ENCODE measurements around the gene SNAI1.
"Not testable (repeated sequence)": the region's sequence is repeated elsewhere in the genome, so short reads cannot be mapped to it uniquely, and the experiment has no call there.

The SNAI1 gene

GRCh38 chr20:49948809-49949507 is 33.8 kb upstream of the SNAI1 start:
- peak; percentile 97 for DNase-seq (ENCODE audit: low read depth, low spot score)
- in situ Hi-C loops (cut with HindIII; ENCODE audit: low sequenced_read_pairs) = no loop called here
- TF ChIP-seq CTCF (IDR thresholded peaks at IDR 0.05; ENCODE audit: low read depth, low read length) = no peak

GRCh38 chr20:49951151-49951550 is 31.6 kb upstream of the SNAI1 start:
- no peak for TF ChIP-seq CTCF (IDR thresholded peaks at IDR 0.05; ENCODE audit: low read depth, low read length)
- in situ Hi-C loops (cut with HindIII; ENCODE audit: low sequenced_read_pairs) = no loop called here
- DNase-seq (ENCODE audit: low read depth, low spot score) = peak; percentile 66
- no peak overlapping the region for H3K4me3 ChIP-seq (ENCODE audit: low read depth, low read length)

More at GRCh38 chr20:49948809-49949507, 33.8 kb upstream of the SNAI1 start:
- H3K4me3 ChIP-seq (ENCODE audit: low read depth, low read length) = no peak overlapping the region

GRCh38 chr20:49955167-49955566 is 27.6 kb upstream of the SNAI1 start:
- in situ Hi-C loops (cut with HindIII; ENCODE audit: low sequenced_read_pairs) = no loop called here
- H3K4me3 ChIP-seq (ENCODE audit: low read depth, low read length) = no peak overlapping the region
- TF ChIP-seq CTCF (IDR thresholded peaks at IDR 0.05; ENCODE audit: low read depth, low read length) = no peak
- no peak for DNase-seq (ENCODE audit: low read depth, low spot score)

DNA sequence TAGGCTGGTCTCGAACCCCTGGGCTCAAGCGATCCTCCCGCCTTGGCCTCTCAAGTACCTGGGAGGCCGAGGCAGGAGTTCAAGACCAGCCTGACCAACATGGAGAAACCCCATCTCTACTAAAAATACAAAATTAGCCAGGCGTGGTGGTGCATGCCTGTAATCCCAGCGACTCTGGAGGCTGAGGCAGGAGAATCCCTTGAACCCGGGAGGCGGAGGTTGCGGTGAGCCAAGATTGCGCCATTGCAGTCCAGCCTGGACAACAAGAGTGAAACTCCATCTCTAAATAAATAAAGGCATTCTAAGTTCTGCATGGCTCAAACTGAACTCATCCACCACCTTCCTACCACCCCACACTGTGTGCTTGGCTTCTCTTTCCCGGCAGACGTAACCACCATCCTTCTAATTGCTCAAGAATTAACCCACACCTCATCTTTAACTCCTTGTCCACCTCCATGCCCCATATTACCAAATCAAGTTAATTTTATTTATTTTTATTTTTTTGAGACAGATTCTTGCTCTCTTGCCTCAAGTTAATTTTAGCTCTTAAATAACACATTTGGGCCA is 26.9 kb upstream of the SNAI1 start:
- H3K4me3 ChIP-seq (ENCODE audit: low read depth, low read length); in situ Hi-C loops (cut with HindIII; ENCODE audit: low sequenced_read_pairs): not testable (repeated sequence)

DNA sequence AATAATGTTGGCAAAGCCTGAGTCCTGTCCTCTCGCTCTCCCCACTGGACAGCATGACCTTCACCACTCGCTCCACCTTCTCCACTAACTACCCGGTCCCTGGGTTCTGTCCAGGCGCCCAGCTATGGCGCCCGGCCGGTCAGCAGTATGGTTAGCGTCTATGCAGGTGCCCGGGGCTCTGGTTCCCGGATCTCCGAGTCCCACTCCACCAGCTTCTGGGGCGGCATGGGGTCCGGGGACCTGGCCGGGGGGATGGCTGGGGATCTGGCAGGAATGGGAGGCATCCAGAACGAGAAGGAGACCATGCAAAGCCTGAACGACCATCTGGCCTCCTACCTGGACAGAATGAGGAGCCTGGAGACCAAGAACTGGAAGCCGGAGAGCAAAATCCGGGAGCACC is 26.1 kb upstream of the SNAI1 start:
- TF ChIP-seq CTCF (IDR thresholded peaks at IDR 0.05; ENCODE audit: low read depth, low read length) = no peak
- no peak overlapping the region for H3K4me3 ChIP-seq (ENCODE audit: low read depth, low read length)
- no peak for DNase-seq (ENCODE audit: low read depth, low spot score)
- in situ Hi-C loops (cut with HindIII; ENCODE audit: low sequenced_read_pairs) = no loop called here

More for the DNA sequence above, 26.9 kb upstream of the SNAI1 start:
- not testable (repeated sequence) for DNase-seq (ENCODE audit: low read depth, low spot score)

DNA sequence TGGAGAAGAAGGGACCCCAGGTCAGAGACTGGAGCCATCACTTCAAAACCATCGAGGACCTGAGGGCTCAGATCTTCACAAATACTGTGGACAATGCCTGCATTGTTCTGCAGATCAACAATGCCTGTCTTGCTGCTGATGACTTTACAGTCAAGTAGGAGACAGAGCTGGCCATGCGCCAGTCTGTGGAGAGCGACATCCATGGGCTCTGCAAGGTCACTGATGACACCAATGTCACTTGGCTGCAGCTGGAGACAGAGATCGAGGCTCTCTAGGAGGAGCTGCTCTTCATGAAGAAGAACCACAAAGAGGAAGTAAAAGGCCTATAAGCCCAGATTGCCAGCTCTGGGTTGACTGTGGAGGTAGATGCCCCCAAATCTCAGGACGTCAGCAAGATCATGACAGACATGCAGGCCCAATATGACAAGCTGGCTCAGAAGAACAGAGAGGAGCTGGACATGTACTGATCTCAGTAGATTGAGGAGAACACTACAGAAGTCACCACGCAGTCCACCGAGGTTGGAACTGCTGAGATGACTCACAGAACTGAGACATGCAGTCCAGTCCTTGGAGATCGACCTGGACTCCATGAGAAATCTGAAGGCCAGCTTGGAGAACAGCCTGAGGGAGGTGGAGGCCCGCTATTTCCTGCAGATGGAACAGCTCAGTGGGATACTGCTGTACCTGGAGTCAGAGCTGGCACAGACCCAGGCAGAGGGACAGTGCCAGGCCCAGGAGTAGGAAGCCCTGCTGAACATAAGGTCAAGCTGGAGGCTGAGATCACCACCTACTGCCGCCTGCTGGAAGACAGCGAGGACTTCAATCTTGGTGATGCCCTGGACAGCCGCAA is 25.5 kb upstream of the SNAI1 start:
- in situ Hi-C loops (cut with HindIII; ENCODE audit: low sequenced_read_pairs); H3K4me3 ChIP-seq (ENCODE audit: low read depth, low read length); DNase-seq (ENCODE audit: low read depth, low spot score): not testable (repeated sequence)

GRCh38 chr20:49961413-49961812 is 21.4 kb upstream of the SNAI1 start:
- no peak for DNase-seq (ENCODE audit: low read depth, low spot score)
- no peak overlapping the region for H3K4me3 ChIP-seq (ENCODE audit: low read depth, low read length)
- TF ChIP-seq CTCF (IDR thresholded peaks at IDR 0.05; ENCODE audit: low read depth, low read length) = no peak
- in situ Hi-C loops (cut with HindIII; ENCODE audit: low sequenced_read_pairs) = no loop called here
